ENCODE measurements around the gene LYVE1.

DNA sequence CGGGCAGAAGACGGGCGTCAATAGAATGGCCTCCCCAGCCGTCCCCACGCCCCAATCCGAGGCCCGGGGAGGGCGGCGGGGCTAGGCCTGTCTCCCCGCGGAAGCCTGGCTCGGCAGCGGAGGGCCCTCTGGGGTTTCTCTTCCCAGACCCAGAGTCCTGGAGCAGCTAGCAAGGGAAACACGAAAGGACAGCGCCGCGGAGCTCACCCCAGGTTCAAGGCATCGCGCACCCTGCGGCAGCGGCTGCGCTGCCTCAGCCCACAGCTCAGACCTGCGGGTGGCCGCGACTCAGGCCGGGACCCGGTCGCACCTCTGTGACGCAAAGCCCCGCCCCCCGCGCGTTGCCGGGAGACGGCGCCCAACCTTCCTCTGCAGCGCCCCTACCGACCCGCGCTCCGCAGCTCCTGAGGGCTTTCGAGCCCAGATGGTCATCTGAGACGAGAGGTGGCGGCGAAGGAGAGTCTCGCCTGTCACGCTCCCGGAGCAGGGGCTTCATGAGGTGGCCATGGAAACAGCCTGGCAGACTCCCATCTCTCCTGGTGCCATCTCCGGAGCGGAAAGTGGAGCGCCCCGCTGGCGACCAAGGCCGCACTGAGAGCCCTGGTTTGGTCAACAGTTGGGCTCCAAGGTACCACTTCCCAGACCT lies 27.4 kb downstream of the LYVE1 start, which contains the start of gene RNF141:
- TF ChIP-seq, protein P1, sequence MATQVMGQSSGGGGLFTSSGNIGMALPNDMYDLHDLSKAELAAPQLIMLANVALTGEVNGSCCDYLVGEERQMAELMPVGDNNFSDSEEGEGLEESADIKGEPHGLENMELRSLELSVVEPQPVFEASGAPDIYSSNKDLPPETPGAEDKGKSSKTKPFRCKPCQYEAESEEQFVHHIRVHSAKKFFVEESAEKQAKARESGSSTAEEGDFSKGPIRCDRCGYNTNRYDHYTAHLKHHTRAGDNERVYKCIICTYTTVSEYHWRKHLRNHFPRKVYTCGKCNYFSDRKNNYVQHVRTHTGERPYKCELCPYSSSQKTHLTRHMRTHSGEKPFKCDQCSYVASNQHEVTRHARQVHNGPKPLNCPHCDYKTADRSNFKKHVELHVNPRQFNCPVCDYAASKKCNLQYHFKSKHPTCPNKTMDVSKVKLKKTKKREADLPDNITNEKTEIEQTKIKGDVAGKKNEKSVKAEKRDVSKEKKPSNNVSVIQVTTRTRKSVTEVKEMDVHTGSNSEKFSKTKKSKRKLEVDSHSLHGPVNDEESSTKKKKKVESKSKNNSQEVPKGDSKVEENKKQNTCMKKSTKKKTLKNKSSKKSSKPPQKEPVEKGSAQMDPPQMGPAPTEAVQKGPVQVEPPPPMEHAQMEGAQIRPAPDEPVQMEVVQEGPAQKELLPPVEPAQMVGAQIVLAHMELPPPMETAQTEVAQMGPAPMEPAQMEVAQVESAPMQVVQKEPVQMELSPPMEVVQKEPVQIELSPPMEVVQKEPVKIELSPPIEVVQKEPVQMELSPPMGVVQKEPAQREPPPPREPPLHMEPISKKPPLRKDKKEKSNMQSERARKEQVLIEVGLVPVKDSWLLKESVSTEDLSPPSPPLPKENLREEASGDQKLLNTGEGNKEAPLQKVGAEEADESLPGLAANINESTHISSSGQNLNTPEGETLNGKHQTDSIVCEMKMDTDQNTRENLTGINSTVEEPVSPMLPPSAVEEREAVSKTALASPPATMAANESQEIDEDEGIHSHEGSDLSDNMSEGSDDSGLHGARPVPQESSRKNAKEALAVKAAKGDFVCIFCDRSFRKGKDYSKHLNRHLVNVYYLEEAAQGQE (IDR thresholded peaks at IDR 0.05; ENCODE audit: insufficient read depth in 1 of 2, low read depth in 2 of 2, low read length in 1 of 2) = no peak
- peak; percentile 94 for TF ChIP-seq POLR2AphosphoS5 (IDR thresholded peaks at IDR 0.05; ENCODE audit: low read depth, low read length)
- TF ChIP-seq, protein P2, sequence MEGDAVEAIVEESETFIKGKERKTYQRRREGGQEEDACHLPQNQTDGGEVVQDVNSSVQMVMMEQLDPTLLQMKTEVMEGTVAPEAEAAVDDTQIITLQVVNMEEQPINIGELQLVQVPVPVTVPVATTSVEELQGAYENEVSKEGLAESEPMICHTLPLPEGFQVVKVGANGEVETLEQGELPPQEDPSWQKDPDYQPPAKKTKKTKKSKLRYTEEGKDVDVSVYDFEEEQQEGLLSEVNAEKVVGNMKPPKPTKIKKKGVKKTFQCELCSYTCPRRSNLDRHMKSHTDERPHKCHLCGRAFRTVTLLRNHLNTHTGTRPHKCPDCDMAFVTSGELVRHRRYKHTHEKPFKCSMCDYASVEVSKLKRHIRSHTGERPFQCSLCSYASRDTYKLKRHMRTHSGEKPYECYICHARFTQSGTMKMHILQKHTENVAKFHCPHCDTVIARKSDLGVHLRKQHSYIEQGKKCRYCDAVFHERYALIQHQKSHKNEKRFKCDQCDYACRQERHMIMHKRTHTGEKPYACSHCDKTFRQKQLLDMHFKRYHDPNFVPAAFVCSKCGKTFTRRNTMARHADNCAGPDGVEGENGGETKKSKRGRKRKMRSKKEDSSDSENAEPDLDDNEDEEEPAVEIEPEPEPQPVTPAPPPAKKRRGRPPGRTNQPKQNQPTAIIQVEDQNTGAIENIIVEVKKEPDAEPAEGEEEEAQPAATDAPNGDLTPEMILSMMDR (IDR thresholded peaks at IDR 0.05) = peak; percentile 99
